ENCODE results near the gene ACOT7.
"Not testable (repeated sequence)": the region's sequence is repeated elsewhere in the genome, so short reads cannot be mapped to it uniquely, and the experiment has no call there.

ACOT7 gene

GRCh38 chr1:6393400-6394187, at the start of gene ACOT7:
ACOT7 (minus strand) TSS chr1:6393767; CDS start chr1:6393399, 368 bp downstream.
- DNase-seq, result peak; percentile 74 to 94 (median 84)

GRCh38 chr1:6441586-6441985, 48.0 kb upstream of the ACOT7 start:
- DNase-seq, result no peak

GRCh38 chr1:6440198-6441126, 46.9 kb upstream of the ACOT7 start:
- DNase-seq, result peak; percentile 19 to 71 (median 35)

GRCh38 chr1:6438047-6438525, 44.5 kb upstream of the ACOT7 start:
- peak; percentile 34 to 65 (median 43) for DNase-seq

GRCh38 chr1:6437012-6437700, 43.6 kb upstream of the ACOT7 start:
- DNase-seq, result not testable (repeated sequence)

GRCh38 chr1:6436277-6436676, 42.7 kb upstream of the ACOT7 start:
- DNase-seq, result not testable (repeated sequence)

GRCh38 chr1:6435547-6435946, 42.0 kb upstream of the ACOT7 start:
- no peak for DNase-seq

GRCh38 chr1:6435129-6435528, 41.6 kb upstream of the ACOT7 start:
- DNase-seq, result no peak

GRCh38 chr1:6434186-6434585, 40.6 kb upstream of the ACOT7 start:
- DNase-seq, result no peak

GRCh38 chr1:6431645-6432579, 38.3 kb upstream of the ACOT7 start:
- DNase-seq, result not testable (repeated sequence)

GRCh38 chr1:6429660-6430411, 36.3 kb upstream of the ACOT7 start:
- DNase-seq, result not testable (repeated sequence)

GRCh38 chr1:6428453-6428852, 34.9 kb upstream of the ACOT7 start:
- not testable (repeated sequence) for DNase-seq

GRCh38 chr1:6427441-6428390, 34.1 kb upstream of the ACOT7 start:
- DNase-seq, result no peak

- DNase-seq, result no peak
These were observed 33.4 kb upstream of the ACOT7 start for GRCh38 chr1:6426972-6427350.

- no peak for DNase-seq
These were observed 32.9 kb upstream of the ACOT7 start for GRCh38 chr1:6426277-6426971.

- DNase-seq, result no peak
These were observed 32.1 kb upstream of the ACOT7 start for GRCh38 chr1:6425658-6426057.

GRCh38 chr1:6424619-6425593, 31.3 kb upstream of the ACOT7 start, which contains the start of gene ESPN:
ESPN (plus strand) TSS chr1:6424776; CDS start chr1:6424956, 180 bp downstream.
- no peak for DNase-seq

Measured in activated naive CD4-positive, alpha-beta T cell (primary cell).